ENCODE measurements around the gene NEFH.
"Not testable (repeated sequence)": the region's sequence is repeated elsewhere in the genome, so short reads cannot be mapped to it uniquely, and the experiment has no call there.

NEFH gene

GRCh38 chr22:29479417-29480261, at the start of gene NEFH:
Gene NEFH (plus strand): TSS chr22:29480218. CDS start chr22:29480263, 45 bp downstream.
- Histone ChIP-seq H3K27ac (ENCODE audit: low read length) (no peak within 1 kb of the TSS), H3K9ac (ENCODE audit: low read length) (peak within 1 kb of the TSS; percentile 14), H3K9me3 (ENCODE audit: control insufficient read depth, low read depth, low read length) (no peaks in the 10 kb centered on the region), H3K27me3 (ENCODE audit: control insufficient read depth, insufficient read depth, low read length) (peaks cover 78% of the 10 kb centered on the region), H3K4me1 (ENCODE audit: control insufficient read depth, low read depth, low read length) (peaks cover 21% of the 10 kb centered on the region), H3K4me3 (ENCODE audit: low read length) (peak within 1 kb of the TSS; percentile 47), H3K36me3 (ENCODE audit: control insufficient read depth, low read depth, low read length) (no peaks in the 10 kb centered on the region)

GRCh38 chr22:29431986-29432385, 48.0 kb upstream of the NEFH start:
- no peak overlapping the region for H3K4me3 ChIP-seq (ENCODE audit: low read length)
- no peak overlapping the region for H3K9ac ChIP-seq (ENCODE audit: low read length)
- H3K27me3 ChIP-seq (ENCODE audit: control insufficient read depth, insufficient read depth, low read length): no peaks in the 10 kb centered on the region
- no peaks in the 10 kb centered on the region for H3K9me3 ChIP-seq (ENCODE audit: control insufficient read depth, low read depth, low read length)
- H3K4me1 ChIP-seq (ENCODE audit: control insufficient read depth, low read depth, low read length): no peaks in the 10 kb centered on the region
- H3K27ac ChIP-seq (ENCODE audit: low read length): no peak overlapping the region
- no peaks in the 10 kb centered on the region for H3K36me3 ChIP-seq (ENCODE audit: control insufficient read depth, low read depth, low read length)

- Histone ChIP-seq H3K4me3 (ENCODE audit: low read length) (no peak overlapping the region), H3K36me3 (ENCODE audit: control insufficient read depth, low read depth, low read length) (no peaks in the 10 kb centered on the region), H3K9ac (ENCODE audit: low read length) (no peak overlapping the region), H3K27ac (ENCODE audit: low read length) (no peak overlapping the region), H3K27me3 (ENCODE audit: control insufficient read depth, insufficient read depth, low read length) (no peaks in the 10 kb centered on the region), H3K4me1 (ENCODE audit: control insufficient read depth, low read depth, low read length) (no peaks in the 10 kb centered on the region), H3K9me3 (ENCODE audit: control insufficient read depth, low read depth, low read length) (no peaks in the 10 kb centered on the region)
These were observed 46.2 kb upstream of the NEFH start for GRCh38 chr22:29433856-29434255.

- Histone ChIP-seq H3K9ac (ENCODE audit: low read length) (no peak overlapping the region), H3K36me3 (ENCODE audit: control insufficient read depth, low read depth, low read length) (no peaks in the 10 kb centered on the region), H3K27ac (ENCODE audit: low read length) (no peak overlapping the region), H3K9me3 (ENCODE audit: control insufficient read depth, low read depth, low read length) (no peaks in the 10 kb centered on the region), H3K27me3 (ENCODE audit: control insufficient read depth, insufficient read depth, low read length) (no peaks in the 10 kb centered on the region), H3K4me3 (ENCODE audit: low read length) (no peak overlapping the region), H3K4me1 (ENCODE audit: control insufficient read depth, low read depth, low read length) (no peaks in the 10 kb centered on the region)
These were observed 45.7 kb upstream of the NEFH start for GRCh38 chr22:29434288-29434687.

- Histone ChIP-seq H3K36me3 (ENCODE audit: control insufficient read depth, low read depth, low read length) (no peaks in the 10 kb centered on the region), H3K9me3 (ENCODE audit: control insufficient read depth, low read depth, low read length) (no peaks in the 10 kb centered on the region), H3K27me3 (ENCODE audit: control insufficient read depth, insufficient read depth, low read length) (no peaks in the 10 kb centered on the region), H3K4me3 (ENCODE audit: low read length) (no peak overlapping the region), H3K9ac (ENCODE audit: low read length) (no peak overlapping the region), H3K4me1 (ENCODE audit: control insufficient read depth, low read depth, low read length) (no peaks in the 10 kb centered on the region), H3K27ac (ENCODE audit: low read length) (no peak overlapping the region)
These were observed 44.5 kb upstream of the NEFH start for GRCh38 chr22:29435236-29436136.

GRCh38 chr22:29438283-29438682, 41.7 kb upstream of the NEFH start, which contains the start of gene RFPL1:
Gene RFPL1 (plus strand): TSS chr22:29438583.
- not testable (repeated sequence) for H3K4me3 ChIP-seq (ENCODE audit: low read length); H3K36me3 ChIP-seq (ENCODE audit: control insufficient read depth, low read depth, low read length); H3K27ac ChIP-seq (ENCODE audit: low read length); H3K27me3 ChIP-seq (ENCODE audit: control insufficient read depth, insufficient read depth, low read length); H3K9ac ChIP-seq (ENCODE audit: low read length); H3K9me3 ChIP-seq (ENCODE audit: control insufficient read depth, low read depth, low read length); H3K4me1 ChIP-seq (ENCODE audit: control insufficient read depth, low read depth, low read length)

- H3K27me3 ChIP-seq (ENCODE audit: control insufficient read depth, insufficient read depth, low read length): no peaks in the 10 kb centered on the region
- no peak overlapping the region for H3K4me3 ChIP-seq (ENCODE audit: low read length)
These were observed 37.0 kb upstream of the NEFH start for GRCh38 chr22:29442976-29443375.

GRCh38 chr22:29443452-29443851, 36.6 kb upstream of the NEFH start:
- Histone ChIP-seq H3K27ac (ENCODE audit: low read length) (no peak overlapping the region), H3K4me3 (ENCODE audit: low read length) (no peak overlapping the region), H3K9me3 (ENCODE audit: control insufficient read depth, low read depth, low read length) (no peaks in the 10 kb centered on the region), H3K4me1 (ENCODE audit: control insufficient read depth, low read depth, low read length) (no peaks in the 10 kb centered on the region), H3K36me3 (ENCODE audit: control insufficient read depth, low read depth, low read length) (no peaks in the 10 kb centered on the region), H3K9ac (ENCODE audit: low read length) (no peak overlapping the region), H3K27me3 (ENCODE audit: control insufficient read depth, insufficient read depth, low read length) (no peaks in the 10 kb centered on the region)

More at GRCh38 chr22:29442976-29443375, 37.0 kb upstream of the NEFH start:
- Histone ChIP-seq H3K4me1 (ENCODE audit: control insufficient read depth, low read depth, low read length) (no peaks in the 10 kb centered on the region), H3K9me3 (ENCODE audit: control insufficient read depth, low read depth, low read length) (no peaks in the 10 kb centered on the region), H3K9ac (ENCODE audit: low read length) (no peak overlapping the region), H3K27ac (ENCODE audit: low read length) (no peak overlapping the region), H3K36me3 (ENCODE audit: control insufficient read depth, low read depth, low read length) (no peaks in the 10 kb centered on the region)

- Histone ChIP-seq H3K27me3 (ENCODE audit: control insufficient read depth, insufficient read depth, low read length) (no peaks in the 10 kb centered on the region), H3K4me1 (ENCODE audit: control insufficient read depth, low read depth, low read length) (no peaks in the 10 kb centered on the region), H3K9me3 (ENCODE audit: control insufficient read depth, low read depth, low read length) (no peaks in the 10 kb centered on the region), H3K36me3 (ENCODE audit: control insufficient read depth, low read depth, low read length) (no peaks in the 10 kb centered on the region), H3K9ac (ENCODE audit: low read length) (no peak overlapping the region), H3K27ac (ENCODE audit: low read length) (no peak overlapping the region), H3K4me3 (ENCODE audit: low read length) (no peak overlapping the region)
These were observed 35.9 kb upstream of the NEFH start for GRCh38 chr22:29443861-29444792.

- H3K9me3 ChIP-seq (ENCODE audit: control insufficient read depth, low read depth, low read length): no peaks in the 10 kb centered on the region
- no peaks in the 10 kb centered on the region for H3K4me1 ChIP-seq (ENCODE audit: control insufficient read depth, low read depth, low read length)
- no peaks in the 10 kb centered on the region for H3K36me3 ChIP-seq (ENCODE audit: control insufficient read depth, low read depth, low read length)
- no peak overlapping the region for H3K27ac ChIP-seq (ENCODE audit: low read length)
- no peaks in the 10 kb centered on the region for H3K27me3 ChIP-seq (ENCODE audit: control insufficient read depth, insufficient read depth, low read length)
- H3K4me3 ChIP-seq (ENCODE audit: low read length): no peak overlapping the region
- H3K9ac ChIP-seq (ENCODE audit: low read length): no peak overlapping the region
These were observed 34.5 kb upstream of the NEFH start for GRCh38 chr22:29445508-29445907.

- Histone ChIP-seq H3K36me3 (ENCODE audit: control insufficient read depth, low read depth, low read length) (no peaks in the 10 kb centered on the region), H3K9ac (ENCODE audit: low read length) (no peak overlapping the region), H3K27ac (ENCODE audit: low read length) (no peak overlapping the region), H3K4me1 (ENCODE audit: control insufficient read depth, low read depth, low read length) (no peaks in the 10 kb centered on the region), H3K9me3 (ENCODE audit: control insufficient read depth, low read depth, low read length) (no peaks in the 10 kb centered on the region), H3K27me3 (ENCODE audit: control insufficient read depth, insufficient read depth, low read length) (no peaks in the 10 kb centered on the region), H3K4me3 (ENCODE audit: low read length) (no peak overlapping the region)
These were observed 32.1 kb upstream of the NEFH start for GRCh38 chr22:29447906-29448305.
